ENCODE measurements around the gene PIGS.

Gene PIGS

DNA sequence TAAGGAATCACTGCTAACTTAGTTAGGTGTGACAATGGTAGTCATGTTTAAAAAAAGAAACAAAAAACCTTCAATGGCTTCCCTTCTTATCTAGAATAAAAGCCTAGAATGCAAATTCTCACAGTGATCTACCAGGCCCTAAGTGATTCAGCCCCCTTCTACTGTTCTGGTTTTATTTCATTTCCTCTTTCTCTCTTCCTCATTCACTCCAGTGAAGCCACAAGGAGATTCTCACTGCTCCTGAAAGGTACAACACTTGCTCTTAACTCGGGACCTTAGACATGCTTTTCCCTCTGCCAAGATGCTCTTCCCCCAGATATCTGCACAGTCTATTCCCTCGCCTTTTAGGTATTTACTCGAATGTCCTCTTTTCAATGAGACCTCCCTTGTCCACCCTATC lies 3.7 kb downstream of the PIGS start:
- no peak overlapping the region; the same call in 1 of the 2 replicates for H3K4me3 ChIP-seq (ENCODE audit: low read depth, low read length)
- TF ChIP-seq, protein P1, sequence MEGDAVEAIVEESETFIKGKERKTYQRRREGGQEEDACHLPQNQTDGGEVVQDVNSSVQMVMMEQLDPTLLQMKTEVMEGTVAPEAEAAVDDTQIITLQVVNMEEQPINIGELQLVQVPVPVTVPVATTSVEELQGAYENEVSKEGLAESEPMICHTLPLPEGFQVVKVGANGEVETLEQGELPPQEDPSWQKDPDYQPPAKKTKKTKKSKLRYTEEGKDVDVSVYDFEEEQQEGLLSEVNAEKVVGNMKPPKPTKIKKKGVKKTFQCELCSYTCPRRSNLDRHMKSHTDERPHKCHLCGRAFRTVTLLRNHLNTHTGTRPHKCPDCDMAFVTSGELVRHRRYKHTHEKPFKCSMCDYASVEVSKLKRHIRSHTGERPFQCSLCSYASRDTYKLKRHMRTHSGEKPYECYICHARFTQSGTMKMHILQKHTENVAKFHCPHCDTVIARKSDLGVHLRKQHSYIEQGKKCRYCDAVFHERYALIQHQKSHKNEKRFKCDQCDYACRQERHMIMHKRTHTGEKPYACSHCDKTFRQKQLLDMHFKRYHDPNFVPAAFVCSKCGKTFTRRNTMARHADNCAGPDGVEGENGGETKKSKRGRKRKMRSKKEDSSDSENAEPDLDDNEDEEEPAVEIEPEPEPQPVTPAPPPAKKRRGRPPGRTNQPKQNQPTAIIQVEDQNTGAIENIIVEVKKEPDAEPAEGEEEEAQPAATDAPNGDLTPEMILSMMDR (IDR thresholded peaks at IDR 0.05; ENCODE audit: low read depth, low read length, missing control alignments), result no peak
- peak; percentile 63 for DNase-seq (ENCODE audit: low read depth)

DNA sequence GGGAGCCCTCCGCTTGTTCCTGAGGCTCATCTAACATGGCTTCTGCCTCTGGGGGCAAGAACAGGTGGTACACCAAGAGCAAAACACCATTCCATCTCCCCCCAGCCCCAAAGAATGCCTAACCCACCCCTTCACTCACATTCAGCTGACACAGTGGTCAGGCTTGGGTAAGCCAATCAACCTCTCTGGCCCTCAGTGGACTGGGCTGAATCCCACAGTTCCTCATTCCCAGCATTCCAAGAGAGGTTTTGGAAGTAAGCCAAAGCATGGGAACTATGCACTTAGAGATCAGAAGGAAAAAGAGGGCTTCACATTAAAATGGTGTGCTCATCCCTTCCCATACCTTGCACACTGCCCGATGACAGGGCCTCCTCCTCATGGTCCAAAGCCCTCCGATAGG lies 7.8 kb downstream of the PIGS start:
- no peak overlapping the region for H3K4me3 ChIP-seq (ENCODE audit: low read depth, low read length)
- no peak for DNase-seq (ENCODE audit: low read depth)
- TF ChIP-seq, protein P1 (IDR thresholded peaks at IDR 0.05; ENCODE audit: low read depth, low read length, missing control alignments), result no peak

DNA sequence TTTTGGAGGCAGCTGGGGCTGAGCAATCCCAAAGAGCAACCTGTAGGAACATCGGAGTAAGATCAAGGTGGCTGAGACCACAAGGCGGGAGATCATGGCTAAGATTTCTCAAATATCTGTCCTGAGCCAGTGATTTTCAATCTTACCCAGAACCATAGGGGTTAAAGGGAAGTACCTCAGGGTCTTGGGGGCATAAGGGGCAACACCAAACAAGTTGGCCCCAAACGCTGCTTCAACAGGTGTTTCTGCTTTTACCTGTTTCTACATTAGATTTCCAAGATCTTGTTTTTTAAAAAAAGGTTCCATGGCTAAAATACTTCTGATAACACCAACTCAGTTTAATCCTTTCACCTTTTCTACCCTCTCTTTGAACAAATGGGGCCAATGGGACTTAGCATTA lies 16.3 kb downstream of the PIGS start:
- TF ChIP-seq, protein P1 (IDR thresholded peaks at IDR 0.05; ENCODE audit: low read depth, low read length, missing control alignments), result no peak

DNA sequence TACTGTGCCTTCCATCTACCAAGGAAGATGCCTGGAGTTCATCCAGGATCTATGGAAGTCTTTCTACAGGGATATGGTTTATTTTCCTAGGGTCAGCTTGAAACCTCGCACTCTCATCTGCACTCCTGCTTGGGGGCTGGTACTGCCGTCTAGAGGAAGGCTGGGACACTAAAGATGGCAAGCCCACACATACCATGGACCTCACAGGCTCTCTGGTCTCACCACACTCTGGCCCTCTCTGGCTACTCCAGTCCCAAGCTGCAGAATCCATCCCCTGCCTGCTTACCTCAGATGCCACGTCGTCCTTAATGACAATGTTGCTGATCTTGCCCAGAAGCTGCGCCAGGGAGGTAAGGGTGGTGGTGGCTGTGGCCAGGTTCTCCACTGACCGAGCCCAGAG lies 16.8 kb downstream of the PIGS start:
- no peak overlapping the region for H3K4me3 ChIP-seq (ENCODE audit: low read depth, low read length)
- no peak for DNase-seq (ENCODE audit: low read depth)
- TF ChIP-seq, protein P1 (IDR thresholded peaks at IDR 0.05; ENCODE audit: low read depth, low read length, missing control alignments), result peak; percentile 52

More for the DNA sequence above, 16.3 kb downstream of the PIGS start:
- no peak overlapping the region for H3K4me3 ChIP-seq (ENCODE audit: low read depth, low read length)
- DNase-seq (ENCODE audit: low read depth), result no peak

DNA sequence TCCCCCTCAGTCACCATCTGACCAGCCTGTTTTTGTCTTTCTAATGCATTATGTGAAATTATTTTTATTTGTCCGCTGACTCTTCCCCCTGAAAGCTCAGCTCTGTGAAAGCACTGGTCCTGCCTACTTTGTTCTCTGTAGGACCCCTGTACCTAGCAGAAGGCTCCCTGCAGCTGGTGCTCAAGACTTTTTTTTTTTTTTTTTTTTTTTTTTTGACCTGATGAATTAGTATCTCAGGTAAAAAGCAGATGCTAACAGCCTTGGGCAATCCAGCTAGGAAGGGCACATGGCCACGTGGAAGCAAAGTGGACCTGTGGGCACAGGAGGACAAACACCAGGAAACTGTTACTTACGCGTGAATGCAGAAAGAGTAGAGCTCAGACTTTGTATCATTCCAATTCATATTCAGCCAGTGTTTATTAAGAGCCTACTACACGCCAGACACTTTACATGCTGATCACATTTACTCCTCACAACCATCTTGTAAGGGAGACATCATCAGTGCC lies 18.3 kb downstream of the PIGS start:
- DNase-seq (ENCODE audit: low read depth), result no peak
- TF ChIP-seq, protein P1 (IDR thresholded peaks at IDR 0.05; ENCODE audit: low read depth, low read length, missing control alignments), result no peak
- H3K4me3 ChIP-seq (ENCODE audit: low read depth, low read length), result no peak overlapping the region

- H3K4me3 ChIP-seq (ENCODE audit: low read depth, low read length), result peak within 1 kb of the TSS; percentile 82
- TF ChIP-seq, protein P1 (IDR thresholded peaks at IDR 0.05; ENCODE audit: low read depth, low read length, missing control alignments), result no peak
- no peak for DNase-seq (ENCODE audit: low read depth)
Observed at GRCh38 chr17:28552176-28552999, 18.9 kb downstream of the PIGS start, which contains the start of gene UNC119. UNC119 (minus strand) TSS chr17:28552624; CDS start chr17:28552557, 67 bp downstream.
